ENCODE results near the gene TPCN1. TPM values are rescaled to one million over a fixed set of nuclear protein-coding genes. Genes with fewer than 3 reads are reported as not detected.

TPCN1 gene
- total RNA-seq, 1 experiment from 2014 or later = 29.7 TPM

DNA sequence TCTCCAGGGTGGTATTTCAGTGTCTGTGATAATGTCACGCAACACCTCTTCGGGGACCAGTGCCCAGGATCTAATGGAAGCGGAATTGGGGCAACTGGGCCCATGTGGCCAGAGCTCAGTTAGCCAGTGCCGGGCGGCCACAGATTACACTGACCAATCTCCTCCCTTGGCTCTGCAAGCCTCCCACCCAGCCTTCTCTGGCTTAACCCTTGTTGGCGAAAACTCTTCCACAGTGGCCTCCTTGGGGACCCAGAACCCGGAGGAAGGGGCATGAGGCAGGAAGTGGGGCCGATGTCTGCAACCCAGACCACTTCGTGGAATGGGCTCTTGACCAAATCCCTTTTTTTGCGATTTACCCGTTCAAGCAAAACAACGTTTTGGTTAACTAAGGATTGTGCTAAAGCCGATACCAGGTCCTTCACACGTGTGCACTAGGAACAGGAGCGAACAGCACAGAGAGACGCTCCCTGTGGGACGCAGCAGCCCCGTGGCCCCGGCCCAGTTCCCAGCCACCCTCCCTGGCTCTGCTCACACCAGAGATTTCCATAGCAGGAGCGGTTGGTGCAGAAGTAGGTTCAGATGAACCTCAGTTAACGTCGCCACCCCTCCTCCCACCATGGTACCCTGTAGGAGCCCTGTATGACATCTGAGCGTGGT, 75.4 kb downstream of the TPCN1 start (continued):
- no peak for TF ChIP-seq ATF3 (IDR thresholded peaks at IDR 0.05)
- no peak for TF ChIP-seq EGR1 (IDR thresholded peaks at IDR 0.05; ENCODE audit: low read depth)
- no peak for TF ChIP-seq RAD21 (IDR thresholded peaks at IDR 0.05; ENCODE audit: low read depth)

GRCh38 chr12:113297214-113297587, 75.9 kb downstream of the TPCN1 start:
- ATAC-seq (no peak), DNase-seq (ENCODE audit: low read depth, low spot score) (no peak)
- Histone ChIP-seq H3K36me3 (ENCODE audit: control insufficient read depth in 1 of 2, insufficient read depth in 2 of 2, low read length in 2 of 2) (no peaks in the 10 kb centered on the region), H3K9ac (ENCODE audit: low read length) (no peak overlapping the region), H2AFZ (ENCODE audit: low read depth, low read length, poor library complexity, severe bottlenecking) (no peak overlapping the region), H3K4me3 (replicated peaks in 1 of 2; ENCODE audit: low read depth in 1 of 2, low read length in 2 of 2) (no peak overlapping the region), H3K27me3 (ENCODE audit: insufficient read depth, low read length) (no peaks in the 10 kb centered on the region), H3K4me2 (ENCODE audit: low read length) (no peak overlapping the region), H3K9me2 (ENCODE audit: insufficient read depth) (no peaks in the 10 kb centered on the region), H3K9me3 (ENCODE audit: control insufficient read depth in 1 of 2, insufficient read depth in 1 of 2, low read depth in 1 of 2, low read length in 2 of 2) (no peaks in the 10 kb centered on the region), H3K27ac (ENCODE audit: low read depth, low read length) (no peak overlapping the region), H3K79me2 (ENCODE audit: insufficient read depth, low read length) (no peaks in the 10 kb centered on the region), H4K20me1 (ENCODE audit: insufficient read depth) (no peaks in the 10 kb centered on the region), H3K4me1 (ENCODE audit: control insufficient read depth in 1 of 2, insufficient read depth in 2 of 2, low read length in 2 of 2) (peaks cover 22 to 25% of the 10 kb centered on the region in 2 experiments)
- BruUV-seq (replicated peaks) = no TSS peak
- TF ChIP-seq POLR2AphosphoS5 (IDR thresholded peaks at IDR 0.05; ENCODE audit: low read depth, low read length) (no peak), TCF7L2 (IDR thresholded peaks at IDR 0.05; ENCODE audit: borderline replicate concordance, extremely low read depth, insufficient read depth, insufficient read length) (no peak), CBX3 (IDR thresholded peaks at IDR 0.05; ENCODE audit: low read depth) (no peak), POLR2A (IDR thresholded peaks at IDR 0.05; ENCODE audit: borderline replicate concordance, extremely low read depth, insufficient read depth, insufficient read length) (no peak), JUND (IDR thresholded peaks at IDR 0.05) (no peak), ZNF274 (IDR thresholded peaks at IDR 0.05; ENCODE audit: low read depth, low read length) (no peak), EGR1 (IDR thresholded peaks at IDR 0.05; ENCODE audit: low read depth) (no peak), SIN3A (IDR thresholded peaks at IDR 0.05; ENCODE audit: low read depth) (no peak), SRF (IDR thresholded peaks at IDR 0.05; ENCODE audit: low read depth) (no peak), FOSL1 (IDR thresholded peaks at IDR 0.05; ENCODE audit: low read depth) (no peak), CTCF (IDR thresholded peaks at IDR 0.05 in 2 of 3, conservative IDR thresholded peaks at IDR 0.05 in 1 of 3; ENCODE audit: borderline replicate concordance in 1 of 3, insufficient read depth in 1 of 3, low read depth in 2 of 3, low read length in 2 of 3) (no peak), CEBPB (IDR thresholded peaks at IDR 0.05; ENCODE audit: low read depth) (no peak), ATF3 (IDR thresholded peaks at IDR 0.05) (no peak), YY1 (IDR thresholded peaks at IDR 0.05; ENCODE audit: extremely low read depth, insufficient replicate concordance, low read depth, low read length) (no peak)
- TF ChIP-seq, protein P1, sequence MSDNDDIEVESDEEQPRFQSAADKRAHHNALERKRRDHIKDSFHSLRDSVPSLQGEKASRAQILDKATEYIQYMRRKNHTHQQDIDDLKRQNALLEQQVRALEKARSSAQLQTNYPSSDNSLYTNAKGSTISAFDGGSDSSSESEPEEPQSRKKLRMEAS (IDR thresholded peaks at IDR 0.05) = no peak
- intact Hi-C loops (cut with micrococcal nuclease) = loop anchor here (5.0 kb wide), 1 partner anchor 100 kb away; no protein-coding TSS in a partner anchor
- ChIA-PET CTCF (no interaction called here), RAD21 (ENCODE audit: low non-redundant PET in 1 of 2, low total read pairs in 2 of 2, uncharacterized antibody in 2 of 2, unreplicated experiment in 2 of 2) (no interaction called here), POLR2A (no interaction called here)

Data from HCT116 (cell line).